GM21825 (cell line): ENCODE data around the gene CTDSP2.
"Not testable (repeated sequence)": the region's sequence is repeated elsewhere in the genome, so short reads cannot be mapped to it uniquely, and the experiment has no call there.

Experiments
- ATAC-seq: cut with Tn5 transposase; IDR thresholded peaks from one replicate; pipeline ENCODE4 v1.9.1; 2021; ENCODE audit warnings: mild to moderate bottlenecking, moderate library complexity; ENCODE audit not compliant: unreplicated experiment

CTDSP2 gene

DNA sequence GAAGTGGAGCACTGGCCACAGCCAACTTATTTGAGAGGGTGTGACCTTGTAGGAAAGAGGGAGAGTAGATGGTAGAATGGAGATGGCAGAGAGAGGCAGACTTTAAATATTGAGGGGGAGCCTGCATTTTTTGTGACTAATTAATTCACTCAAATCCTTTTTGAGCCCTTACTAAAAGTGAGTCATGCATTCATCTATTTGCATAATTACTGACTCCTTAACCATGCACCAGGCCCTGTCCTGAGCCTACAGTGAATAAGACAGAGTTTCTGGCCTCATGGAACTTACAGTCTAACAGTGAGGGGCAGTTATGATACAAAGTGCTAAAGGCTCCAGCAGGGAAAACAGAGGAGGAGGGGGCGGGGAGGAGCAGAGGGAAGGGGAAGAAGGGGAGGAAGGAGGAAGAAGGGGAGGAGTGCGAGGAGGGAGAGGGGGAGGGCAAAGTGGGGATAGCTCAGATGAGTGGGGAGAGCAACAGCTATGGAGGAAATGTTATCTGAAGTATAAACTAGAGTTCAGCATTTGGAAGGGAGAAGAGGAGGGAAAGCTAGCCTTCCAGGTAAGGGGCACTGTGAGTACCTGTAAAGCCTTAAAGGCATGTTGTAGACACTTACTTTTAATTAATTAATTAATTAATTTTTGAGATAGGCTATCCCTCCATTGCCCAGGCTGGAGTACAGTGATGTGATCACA lies 7.5 kb upstream of the CTDSP2 start:
- no peak for ATAC-seq

DNA sequence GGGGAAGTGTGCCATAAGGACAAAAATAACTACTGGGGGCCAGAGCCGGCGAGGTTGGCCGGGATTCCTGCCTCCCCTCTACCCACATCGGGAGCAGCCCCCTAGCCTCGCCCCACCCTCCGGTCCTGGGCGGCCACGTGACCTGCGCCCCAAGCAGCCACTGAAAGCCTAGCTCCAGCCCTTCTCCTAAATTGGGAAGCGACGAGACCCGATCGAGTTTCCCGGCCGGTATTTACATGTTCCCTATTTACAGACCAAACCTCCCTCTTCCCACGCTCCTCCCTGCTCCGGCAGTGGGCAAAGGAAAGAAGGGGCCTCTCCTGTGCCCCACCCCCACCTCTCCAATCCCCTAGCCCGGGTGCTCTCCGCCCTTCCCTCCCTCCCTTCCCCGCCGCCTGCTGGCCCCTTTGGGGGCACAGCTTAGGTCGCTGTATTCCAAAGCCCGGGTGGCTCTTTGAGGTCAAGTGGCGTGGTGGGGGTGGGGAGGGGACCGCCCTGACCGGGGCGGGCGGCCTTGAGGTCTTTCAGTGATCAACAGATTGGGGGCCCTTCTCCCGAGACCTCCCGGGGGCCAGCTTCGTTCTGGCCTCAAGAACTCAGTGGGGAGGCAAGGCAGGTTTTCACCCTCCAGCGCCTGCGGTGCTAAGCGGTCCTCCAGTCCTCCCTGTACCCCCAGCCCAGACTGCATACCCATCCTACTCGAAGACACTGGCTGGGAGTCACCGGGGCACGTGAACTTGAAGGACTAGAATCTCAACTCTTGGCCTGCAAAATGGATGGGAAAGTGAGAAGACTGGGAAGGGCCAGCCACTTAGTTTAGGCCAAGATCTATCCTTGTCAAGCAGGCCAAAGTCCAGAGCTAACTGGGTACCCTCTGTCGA lies 6.3 kb upstream of the CTDSP2 start:
- ATAC-seq, result no peak

DNA sequence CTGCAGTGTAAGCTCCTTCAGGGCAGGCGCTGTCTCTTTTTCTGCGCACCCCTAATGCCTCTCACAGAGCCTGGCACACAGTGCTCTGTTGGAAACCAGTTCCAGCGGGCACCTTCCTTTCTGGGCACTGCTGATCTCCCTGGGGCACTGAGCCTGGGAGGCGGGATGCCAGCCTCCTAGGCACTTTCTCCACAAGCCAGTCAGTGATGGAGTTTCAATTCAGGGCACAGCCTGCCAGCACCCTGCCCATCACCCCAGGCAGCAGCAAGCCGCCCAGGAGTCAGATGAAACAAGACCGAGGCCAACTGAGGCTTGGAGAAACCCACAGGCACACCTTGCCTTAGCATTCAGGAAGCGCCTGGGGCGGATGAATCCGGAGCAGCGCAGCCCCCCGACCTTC lies 5.7 kb upstream of the CTDSP2 start:
- no peak for ATAC-seq

DNA sequence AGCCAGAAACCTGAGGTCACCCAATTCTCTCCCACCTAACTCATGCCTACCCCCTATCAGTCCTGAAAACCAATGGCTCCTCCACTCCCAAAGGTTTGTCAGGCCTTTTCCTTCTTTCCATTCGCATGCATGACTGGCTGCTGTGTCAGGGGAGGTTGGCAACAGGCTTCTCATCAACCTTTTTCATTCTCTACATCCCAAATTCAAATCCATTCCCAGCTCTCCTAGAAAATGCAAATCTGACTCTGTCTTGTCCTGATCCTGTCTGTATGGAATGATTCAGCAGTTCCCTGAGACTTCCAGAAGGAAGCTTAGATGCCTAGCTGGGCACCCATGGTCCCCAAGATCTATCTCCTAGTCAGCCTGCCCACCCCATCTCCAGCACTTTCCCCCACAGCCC lies 5.0 kb upstream of the CTDSP2 start:
- no peak for ATAC-seq

DNA sequence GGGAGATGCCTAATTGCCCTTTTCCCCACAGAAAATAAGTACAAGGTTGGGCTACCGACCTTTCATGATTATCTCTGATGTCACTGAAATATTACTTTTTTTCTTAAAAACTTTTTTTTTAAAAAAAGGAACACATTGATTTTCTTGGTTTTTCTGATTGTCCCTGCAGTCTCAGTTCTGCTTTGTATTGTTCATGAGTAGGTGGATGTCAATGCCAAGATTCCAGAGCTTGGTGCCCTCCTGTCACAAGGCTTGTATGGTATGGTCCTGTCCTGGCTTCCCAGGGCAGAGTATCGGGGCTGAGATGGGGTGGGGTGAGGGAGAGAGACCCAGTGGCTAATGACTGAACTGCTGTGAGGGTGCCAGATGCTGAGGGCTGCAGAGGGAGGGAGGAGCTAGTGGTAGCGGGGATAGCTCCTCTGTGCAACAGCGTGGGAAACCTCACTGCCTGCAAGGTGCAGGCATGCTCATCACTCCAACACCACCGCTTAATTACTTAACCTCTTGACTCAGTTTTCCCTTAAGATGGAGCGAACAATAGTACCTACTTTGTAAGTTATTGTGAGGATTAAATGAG lies 4.4 kb upstream of the CTDSP2 start:
- ATAC-seq, result no peak

DNA sequence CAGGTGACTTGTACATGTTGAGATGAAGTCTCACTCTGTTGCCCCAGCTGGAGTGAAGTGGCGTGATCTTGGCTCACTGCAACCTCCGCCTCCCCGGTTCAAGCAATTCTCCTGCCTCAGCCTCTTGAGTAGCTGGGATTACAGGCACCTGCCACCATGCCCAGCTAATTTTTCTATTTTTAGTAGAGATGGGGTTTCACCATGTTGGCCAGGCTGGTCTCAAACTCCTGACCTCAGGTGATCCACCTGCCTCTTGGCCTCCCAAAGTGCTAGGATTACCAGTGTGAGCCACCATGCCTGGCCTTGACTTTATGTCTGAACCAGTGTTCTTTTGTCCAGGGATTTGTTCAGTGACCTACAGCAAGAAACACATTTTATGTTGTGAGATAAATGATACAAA lies 2.9 kb upstream of the CTDSP2 start:
- ATAC-seq, result not testable (repeated sequence)

DNA sequence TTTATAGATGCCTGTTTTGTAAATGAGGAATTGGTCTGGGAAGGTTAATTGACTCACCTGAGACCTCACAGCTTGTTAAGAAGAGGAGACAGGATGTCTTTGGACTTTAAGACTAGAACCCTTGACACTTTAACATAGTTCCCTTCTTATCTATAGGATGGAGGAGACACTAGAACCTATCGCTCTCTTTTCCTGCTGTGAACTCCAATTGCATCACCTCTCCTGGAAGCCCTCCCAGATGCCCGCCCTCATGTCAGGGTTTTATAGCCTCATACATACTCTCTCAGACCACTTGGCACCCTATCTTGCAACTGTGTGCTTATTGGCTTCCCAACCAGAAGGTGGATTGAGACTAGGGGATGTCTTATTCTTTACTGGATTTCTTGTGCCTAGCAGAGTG lies 2.5 kb upstream of the CTDSP2 start:
- ATAC-seq, result no peak

DNA sequence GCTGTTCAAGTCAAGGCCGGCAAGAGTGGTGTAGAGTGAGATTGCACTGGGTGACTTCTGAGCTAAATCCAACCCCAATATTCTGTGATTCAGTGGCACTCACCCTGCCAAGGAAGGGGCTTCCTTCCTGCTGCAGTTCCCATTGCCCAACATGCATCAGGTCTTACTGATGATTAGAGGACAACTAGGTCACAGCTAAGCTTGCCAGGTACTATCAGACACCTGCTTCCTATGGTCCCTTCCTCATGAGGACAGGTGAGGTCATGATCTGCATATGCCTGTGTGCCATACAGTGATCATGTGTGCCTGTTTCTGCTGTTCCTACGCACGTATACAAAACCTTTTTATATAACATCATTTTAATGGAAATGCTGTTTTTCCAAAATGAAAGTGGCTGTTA lies 1.7 kb upstream of the CTDSP2 start:
- ATAC-seq, result no peak

DNA sequence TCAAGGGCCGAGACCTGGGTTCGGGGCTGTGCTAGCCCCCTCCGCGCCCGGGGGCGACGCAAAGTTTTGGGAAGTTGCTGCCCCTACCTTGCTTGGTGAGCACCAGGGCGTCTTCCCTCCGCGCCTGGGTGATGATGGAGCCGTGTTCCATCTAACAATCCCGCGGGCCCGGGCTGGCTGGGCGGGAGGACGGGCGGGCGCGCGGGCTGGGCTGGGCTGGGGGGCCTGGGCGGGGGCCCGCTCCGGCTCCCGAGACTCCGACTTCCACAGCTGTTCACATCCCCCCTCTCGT lies 298 bp downstream of the CTDSP2 start:
- no peak for ATAC-seq

DNA sequence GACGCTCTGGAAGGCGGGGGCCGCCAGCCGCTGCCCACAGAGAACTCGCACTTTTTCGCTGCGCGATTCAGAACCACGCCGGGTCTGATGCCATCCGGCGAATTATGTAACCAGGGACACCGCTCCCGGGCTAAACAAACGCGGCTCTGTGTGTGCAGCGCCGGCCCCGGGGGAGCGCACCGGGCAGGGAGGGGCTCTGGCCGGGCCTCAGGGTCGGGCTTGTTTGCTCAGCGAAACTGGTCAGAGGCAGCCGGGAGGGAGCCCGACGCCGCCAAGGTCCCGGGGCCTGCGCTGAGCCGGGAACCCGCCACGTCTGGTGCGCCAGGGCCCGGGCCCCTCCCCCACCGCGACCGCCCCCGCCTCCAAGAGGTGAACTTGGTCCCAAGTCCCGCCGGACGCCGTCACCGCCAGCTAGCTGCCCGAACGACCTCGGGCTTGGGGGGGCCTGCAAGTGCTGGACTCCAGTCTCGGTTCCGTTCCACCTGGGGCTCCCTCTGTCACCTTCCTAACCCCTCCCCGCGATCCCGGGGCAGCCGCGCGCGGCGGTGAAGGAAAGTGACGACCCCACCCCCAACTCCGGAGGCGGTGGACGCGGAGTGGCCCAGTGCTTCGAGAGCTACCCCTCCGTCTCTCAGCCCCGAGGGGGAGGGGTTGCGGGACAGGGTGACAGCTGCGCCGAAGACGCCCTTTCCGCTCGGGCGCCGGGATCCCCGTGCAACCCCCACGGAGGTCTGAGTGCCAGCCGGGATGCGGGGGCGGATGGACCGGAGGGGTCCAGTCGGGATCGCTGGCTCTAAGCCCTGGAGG lies 848 bp downstream of the CTDSP2 start:
- peak; percentile 27 for ATAC-seq

DNA sequence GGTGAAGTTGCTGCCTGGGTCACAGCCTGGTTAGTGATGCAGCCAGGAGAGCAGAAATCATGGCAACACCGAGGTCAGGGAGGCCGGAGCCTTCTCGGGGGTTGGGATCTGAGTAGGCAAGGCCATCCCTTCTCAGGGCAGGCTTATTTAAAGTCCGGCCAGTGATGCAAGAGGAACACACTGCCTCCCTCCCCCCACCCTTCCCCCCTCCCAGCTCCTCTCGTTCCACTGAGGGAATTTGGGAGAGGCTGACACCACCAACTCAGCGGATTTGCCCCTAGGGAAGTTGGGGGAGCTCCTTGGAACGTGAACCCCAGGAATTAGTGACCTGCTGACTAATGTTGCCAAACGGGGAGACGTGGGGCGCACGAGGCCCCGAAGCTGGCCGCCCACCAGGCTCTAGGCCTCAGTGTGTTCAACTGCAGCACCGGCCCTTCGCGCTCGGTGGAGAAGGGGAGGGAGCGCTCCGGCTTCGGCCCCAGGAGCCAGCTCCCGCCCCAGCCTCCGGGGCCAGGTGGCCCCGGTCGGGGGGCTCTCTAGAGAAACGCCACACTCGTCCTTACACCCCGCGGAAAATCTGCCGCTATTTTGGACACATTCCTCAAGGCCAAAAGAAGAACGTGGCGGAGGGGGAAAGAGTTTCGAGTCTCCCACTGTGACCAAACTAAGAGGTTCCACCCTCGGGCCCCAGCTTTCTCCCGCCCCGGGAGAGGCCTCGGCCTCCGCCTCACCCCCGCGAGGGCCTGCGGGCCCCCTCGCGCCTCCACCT lies 1.6 kb downstream of the CTDSP2 start:
- no peak for ATAC-seq

DNA sequence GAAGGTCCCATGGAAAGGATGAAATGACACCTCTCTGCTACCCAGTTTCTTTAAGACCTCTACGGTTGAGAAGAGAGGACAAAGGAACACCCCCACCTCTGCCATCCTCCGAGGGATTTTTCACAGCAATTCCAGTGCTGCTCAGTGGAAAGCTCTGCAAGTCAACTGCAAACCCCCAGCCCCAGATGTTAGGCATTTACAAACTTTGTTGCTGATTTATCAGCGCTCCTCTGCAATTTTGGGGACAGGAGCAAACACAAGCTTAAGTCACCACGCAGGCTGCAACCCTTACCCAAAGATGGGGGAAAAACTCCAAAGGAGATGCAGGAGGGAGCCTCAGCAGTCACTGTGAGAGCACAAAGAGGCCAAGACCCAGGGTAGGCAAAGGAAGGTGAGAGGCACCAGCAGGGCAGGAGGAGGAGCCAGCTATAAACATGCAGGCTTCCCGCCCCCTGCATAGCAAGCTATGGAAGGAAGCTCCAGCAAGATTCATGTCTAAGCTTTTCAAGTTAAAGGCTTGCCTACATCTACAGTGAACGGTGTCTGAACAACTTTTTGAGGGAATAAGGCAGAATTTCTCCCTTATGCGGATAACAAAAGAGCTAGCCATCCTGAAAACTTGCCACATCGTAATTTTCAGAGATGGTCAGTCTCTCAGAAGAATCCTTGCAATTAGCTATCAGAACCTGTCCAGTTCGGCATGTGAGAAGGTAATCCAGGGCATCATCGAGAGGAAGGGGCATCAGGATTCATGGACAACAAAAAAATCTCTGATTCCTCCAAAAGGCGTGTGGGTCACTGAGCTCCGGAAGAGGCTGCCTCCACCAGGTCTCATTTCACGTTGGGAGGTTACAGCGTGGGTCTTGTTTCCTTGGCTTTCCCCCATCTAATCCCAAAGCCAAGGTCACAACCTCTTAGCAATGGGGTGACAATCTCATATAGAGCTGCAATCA lies 3.9 kb downstream of the CTDSP2 start:
- ATAC-seq, result no peak

DNA sequence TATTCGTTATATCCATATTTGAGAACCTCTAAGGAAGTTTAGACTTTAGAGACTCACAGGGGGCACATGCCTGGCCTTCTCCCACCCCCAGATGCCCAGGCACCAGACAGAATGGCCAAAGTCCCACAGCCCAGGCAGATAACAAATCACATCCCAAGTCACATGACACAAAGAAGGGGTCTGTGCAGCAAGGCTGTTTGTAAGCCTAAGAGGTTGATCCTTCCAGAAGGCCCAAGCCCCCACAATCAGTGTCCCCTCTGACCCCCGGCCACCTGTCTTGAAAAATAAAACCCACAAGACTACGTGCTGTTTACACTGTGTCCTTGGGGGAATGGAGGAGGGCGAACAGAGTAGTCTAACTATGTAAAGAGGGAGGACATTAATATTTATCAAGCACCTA lies 5.1 kb downstream of the CTDSP2 start:
- no peak for ATAC-seq

DNA sequence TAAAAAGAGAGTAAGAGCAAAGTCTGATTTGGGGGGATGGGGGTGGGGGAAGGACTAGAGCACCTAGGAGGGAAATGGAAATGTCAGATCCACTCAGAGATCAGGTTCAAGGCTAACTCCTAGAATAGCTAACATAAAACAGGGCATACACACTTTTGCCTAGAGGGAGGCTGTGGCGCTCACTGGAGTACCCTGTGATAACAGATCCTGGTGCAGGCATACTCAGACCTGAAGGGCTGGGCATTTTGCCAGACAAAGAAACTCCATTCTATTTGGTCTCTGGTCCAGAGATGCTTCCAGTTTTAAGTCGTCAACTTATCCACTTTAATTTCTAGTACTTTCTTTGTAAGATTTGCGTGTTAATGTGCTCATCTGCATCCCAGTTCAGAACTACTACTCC lies 5.8 kb downstream of the CTDSP2 start:
- ATAC-seq, result no peak

DNA sequence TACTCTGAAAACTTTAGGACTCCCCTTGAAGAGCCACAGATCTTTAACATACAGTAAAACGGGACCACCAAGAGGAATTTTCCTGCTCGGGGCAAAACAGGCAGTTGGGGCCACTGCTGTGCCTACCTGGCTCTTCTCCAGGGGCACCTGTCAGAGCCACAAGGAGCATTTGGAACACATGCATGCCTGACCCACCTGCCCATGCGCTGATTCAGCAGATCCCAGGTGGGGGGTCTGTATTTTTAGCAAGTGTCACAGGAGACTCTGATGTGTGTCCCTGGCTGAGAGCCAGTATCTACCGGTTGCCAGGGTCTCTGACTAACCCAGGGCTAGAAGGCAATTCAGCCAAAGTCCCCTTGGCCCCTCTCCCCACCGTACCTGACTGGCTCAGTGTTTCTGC lies 6.5 kb downstream of the CTDSP2 start:
- ATAC-seq, result no peak

DNA sequence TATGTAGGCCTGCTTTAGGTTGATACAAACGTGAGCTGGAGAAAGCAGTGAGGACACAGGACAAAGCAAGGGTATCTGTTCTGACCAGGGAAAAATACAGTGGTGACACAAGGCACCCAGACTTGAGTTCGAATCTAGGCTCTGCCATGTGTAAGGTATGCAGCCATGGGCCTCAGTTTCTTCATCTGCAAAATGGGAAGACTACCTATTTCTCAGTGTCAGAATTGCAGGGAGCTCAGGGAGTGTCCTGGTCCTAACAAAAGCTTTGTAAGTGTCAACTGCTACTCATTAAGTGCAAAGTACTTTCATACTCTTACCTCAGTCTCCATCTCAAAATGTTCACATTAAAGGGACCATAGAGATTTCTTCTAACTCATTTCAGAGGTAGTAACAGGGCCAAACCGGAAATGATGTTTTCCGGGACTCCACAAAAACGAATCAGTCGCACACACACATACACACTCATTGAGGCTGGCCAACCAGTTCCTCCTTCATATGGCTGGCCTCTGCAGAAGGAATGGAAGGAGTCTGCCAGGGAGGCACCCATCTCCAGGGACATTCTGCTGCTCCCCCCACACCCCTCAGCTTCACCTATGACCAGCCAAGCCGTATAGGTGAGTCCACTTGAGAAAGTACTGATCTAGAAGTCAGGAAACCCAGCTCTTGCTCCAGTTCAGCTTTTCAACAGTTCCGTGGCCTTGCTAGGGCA lies 7.8 kb downstream of the CTDSP2 start:
- ATAC-seq, result no peak

DNA sequence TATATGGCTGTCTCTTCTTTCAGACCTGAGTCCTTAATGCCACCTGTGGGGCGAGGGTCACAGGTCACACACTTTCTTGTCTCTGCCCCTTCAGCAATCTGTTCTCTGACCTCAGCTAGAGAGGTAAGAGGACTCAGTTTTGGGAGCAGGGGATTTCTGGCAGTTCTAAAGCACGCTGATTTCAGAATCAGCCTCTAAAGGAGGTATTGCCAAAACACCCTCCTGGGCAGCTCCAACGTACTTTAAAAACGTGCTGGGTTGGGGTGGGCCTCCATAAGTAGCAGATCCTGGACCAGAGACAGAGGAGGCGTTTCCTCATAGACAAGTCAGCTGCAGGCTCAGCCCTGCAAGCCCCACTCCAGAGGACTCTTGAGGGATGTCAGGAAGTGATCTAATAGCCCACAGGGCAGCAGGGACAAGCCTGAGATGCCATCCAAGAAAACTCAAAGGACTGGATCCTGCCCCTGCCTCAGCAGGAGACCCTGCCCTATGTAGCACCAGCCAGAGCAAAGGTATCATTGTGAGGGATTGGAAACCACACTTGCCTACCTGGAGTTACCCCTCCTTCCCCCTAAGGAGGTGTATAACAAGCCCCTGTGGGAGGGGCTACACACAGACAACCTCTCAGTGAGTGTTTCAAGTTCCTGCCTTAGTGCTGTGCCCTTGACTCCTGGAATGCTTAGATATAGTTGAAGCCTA lies 8.5 kb downstream of the CTDSP2 start:
- peak; percentile 24 for ATAC-seq
